IMR-90 (cell line): Measurements from ENCODE around the gene GALR1. TPM values are rescaled to one million over a fixed set of nuclear protein-coding genes. Genes with fewer than 3 reads are reported as not detected.

Source experiments
- ATAC-seq: fragments of 200-7000 bp; cut with Tn5 transposase; 2 replicates; pipeline ENCODE4 v1.9.1; 2020; ENCODE audit warnings: low read depth, mild to moderate bottlenecking, moderate library complexity
- BruUV-seq: library from RNA; stranded (reverse); fragments of 400-500 nt; replicated peaks from 2 replicates; lab custom pipeline; 2021; lab: Mats Ljungman, UMichigan
- CTCF ChIA-PET: fragments of 300-600 bp; formaldehyde crosslinking; extraction: SDS; loops from one replicate; lab custom pipeline; 2021; ENCODE audit warnings: antibody characterized with exemption; lab: Yijun Ruan, JAX
- POLR2A ChIA-PET: fragments of 300-600 bp; sonication (Branson Sonifier 250); formaldehyde crosslinking; loops from one replicate; lab custom pipeline; 2022; ENCODE audit warnings: antibody characterized with exemption; ENCODE audit not compliant: unreplicated experiment; lab: Charles Lee
- DNase-seq: peaks from one replicate; pipeline ENCODE4 v3.0.0; 2013
- H2AFZ ChIP-seq: replicated peaks from 2 replicates; pipeline ENCODE3; 2013; ENCODE audit warnings: low read length, mild to moderate bottlenecking; ENCODE audit not compliant: poor library complexity
- H2AK5ac ChIP-seq: 2 replicates; pipeline ENCODE4 v1.6.1; 2013; ENCODE audit warnings: low read depth, low read length, inconsistent platforms
- H2AK9ac ChIP-seq: replicated peaks from 2 replicates; pipeline ENCODE3; 2013; ENCODE audit warnings: mild to moderate bottlenecking, low read depth, low read length, moderate library complexity; ENCODE audit not compliant: poor library complexity
- H2BK120ac ChIP-seq: 2 replicates; pipeline ENCODE4 v1.6.1; 2013; ENCODE audit warnings: low read depth, low read length, inconsistent platforms
- H2BK15ac ChIP-seq: 3 replicates; pipeline ENCODE4 v1.6.1; 2013; ENCODE audit warnings: low read depth, low read length, inconsistent platforms
- H2BK20ac ChIP-seq: 2 replicates; pipeline ENCODE4 v1.6.1; 2013; ENCODE audit warnings: low read depth, mild to moderate bottlenecking, inconsistent platforms, low read length, moderate library complexity
- H2BK5ac ChIP-seq: 2 replicates; pipeline ENCODE4 v1.6.1; 2013; ENCODE audit warnings: mild to moderate bottlenecking, low read depth, low read length, inconsistent platforms; ENCODE audit not compliant: poor library complexity, severe bottlenecking
- H3K14ac ChIP-seq: replicated peaks from 2 replicates; pipeline ENCODE4 v1.6.1; 2013; ENCODE audit warnings: low read depth, low read length, inconsistent platforms
- H3K18ac ChIP-seq: 2 replicates; pipeline ENCODE4 v1.6.1; 2013; ENCODE audit warnings: low read depth, low read length, control low read depth
- H3K23ac ChIP-seq: 2 replicates; pipeline ENCODE4 v1.6.1; 2013; ENCODE audit warnings: low read depth, low read length, inconsistent platforms
- H3K27ac ChIP-seq: 2 replicates; pipeline ENCODE4 v1.5.1; 2013; ENCODE audit warnings: mild to moderate bottlenecking, control low read depth, low read length; ENCODE audit not compliant: insufficient read depth
- H3K27me3 ChIP-seq: 2 replicates; pipeline ENCODE4 v1.6.1; 2013; ENCODE audit warnings: low read length; ENCODE audit not compliant: control insufficient read depth, insufficient read depth
- H3K36me3 ChIP-seq: 2 replicates; pipeline ENCODE4 v1.6.1; 2013; ENCODE audit warnings: low read length, mixed read lengths; ENCODE audit not compliant: control insufficient read depth, insufficient read depth
- H3K4ac ChIP-seq: 2 replicates; pipeline ENCODE4 v1.6.1; 2013; ENCODE audit warnings: low read depth, low read length, inconsistent platforms
- H3K4me1 ChIP-seq: 2 replicates; pipeline ENCODE4 v1.6.1; 2013; ENCODE audit warnings: low read length, mixed read lengths; ENCODE audit not compliant: control insufficient read depth, insufficient read depth
- H3K4me2 ChIP-seq: 2 replicates; pipeline ENCODE4 v1.6.1; 2013; ENCODE audit warnings: low read depth, mild to moderate bottlenecking, control low read depth, low read length, moderate library complexity
- H3K4me3 ChIP-seq: 2 replicates; pipeline ENCODE4 v1.5.1; 2013; ENCODE audit warnings: low read depth, mild to moderate bottlenecking, control low read depth, low read length, moderate library complexity; ENCODE audit not compliant: insufficient read depth
- H3K56ac ChIP-seq: 2 replicates; pipeline ENCODE4 v1.6.1; 2013; ENCODE audit warnings: low read length, inconsistent platforms; ENCODE audit not compliant: insufficient read depth; ENCODE audit errors: extremely low read depth
- H3K79me1 ChIP-seq, 2 experiments: 2 replicates each; pipeline ENCODE4 v1.6.1; 2013; ENCODE audit warnings: low read length in 2 of 2, inconsistent platforms in 1 of 2, low read depth in 1 of 2
- H3K9ac ChIP-seq: 2 replicates; pipeline ENCODE4 v1.6.1; 2013; ENCODE audit warnings: low read depth, low read length, control low read depth
- H3K9me1 ChIP-seq: 2 replicates; pipeline ENCODE4 v1.6.1; 2013; ENCODE audit warnings: low read length, inconsistent platforms; ENCODE audit not compliant: insufficient read depth
- H3K9me3 ChIP-seq: 2 replicates; pipeline ENCODE4 v1.6.1; 2013; ENCODE audit warnings: low read length; ENCODE audit not compliant: control insufficient read depth, insufficient read depth
- H4K20me1 ChIP-seq: 2 replicates; pipeline ENCODE4 v1.6.1; 2013; ENCODE audit warnings: low read length, inconsistent platforms; ENCODE audit not compliant: insufficient read depth
- H4K5ac ChIP-seq: 2 replicates; pipeline ENCODE4 v1.6.1; 2013; ENCODE audit warnings: mild to moderate bottlenecking, low read depth, low read length, control low read depth
- H4K8ac ChIP-seq, 2 experiments: 2 replicates each; pipeline ENCODE4 v1.6.1; 2013; ENCODE audit warnings: low read depth in 2 of 2, low read length in 2 of 2, control low read depth in 1 of 2, inconsistent platforms in 1 of 2
- H4K91ac ChIP-seq: 2 replicates; pipeline ENCODE4 v1.6.1; 2013; ENCODE audit warnings: low read depth, low read length, inconsistent platforms; ENCODE audit not compliant: insufficient read depth
- BHLHE40 ChIP-seq: fragments of 150-350 bp; IDR thresholded peaks from 2 replicates; pipeline ENCODE4 v1.6.1; 2016; ENCODE audit warnings: mild to moderate bottlenecking, low read depth, low read length
- CEBPB ChIP-seq: IDR thresholded peaks from 2 replicates; pipeline ENCODE4 v1.6.1; 2012; ENCODE audit warnings: low read depth, low read length, improper control_type of control experiment
- CHD1 ChIP-seq: IDR thresholded peaks from 2 replicates; pipeline ENCODE4 v1.6.1; 2012; ENCODE audit warnings: low read depth, low read length, improper control_type of control experiment
- CTCF ChIP-seq: conservative IDR thresholded peaks from 2 replicates; pipeline ENCODE4 v1.5.1; 2012; ENCODE audit warnings: mild to moderate bottlenecking, low read depth, low read length, improper control_type of control experiment
- MAFK ChIP-seq: IDR thresholded peaks from 2 replicates; pipeline ENCODE4 v1.6.1; 2012; ENCODE audit warnings: low read depth, low read length, improper control_type of control experiment
- MAZ ChIP-seq: IDR thresholded peaks from 2 replicates; pipeline ENCODE4 v1.6.1; 2012; ENCODE audit warnings: low read depth, mild to moderate bottlenecking, low read length, improper control_type of control experiment, moderate library complexity, borderline replicate concordance
- MXI1 ChIP-seq: IDR thresholded peaks from 2 replicates; pipeline ENCODE4 v1.6.1; 2012; ENCODE audit warnings: low read depth, mild to moderate bottlenecking, low read length, moderate library complexity, borderline replicate concordance
- NFE2L2 ChIP-seq: fragments of 150-350 bp; IDR thresholded peaks from 2 replicates; pipeline ENCODE4 v1.6.1; 2016; ENCODE audit warnings: low read depth, mild to moderate bottlenecking, low read length
- POLR2A ChIP-seq: IDR thresholded peaks from 2 replicates; pipeline ENCODE4 v1.6.1; 2012; ENCODE audit warnings: mild to moderate bottlenecking, low read depth, low read length
- RCOR1 ChIP-seq: IDR thresholded peaks from 2 replicates; pipeline ENCODE4 v1.6.1; 2012; ENCODE audit warnings: mild to moderate bottlenecking, low read length, improper control_type of control experiment; ENCODE audit not compliant: insufficient replicate concordance
- RFX5 ChIP-seq: IDR thresholded peaks from 2 replicates; pipeline ENCODE4 v1.8.0; 2012; ENCODE audit warnings: low read depth, mild to moderate bottlenecking, low read length, moderate library complexity
- USF2 ChIP-seq: fragments of 150-350 bp; IDR thresholded peaks from 2 replicates; pipeline ENCODE4 v1.6.1; 2017; ENCODE audit warnings: mild to moderate bottlenecking, antibody characterized with exemption, low read length, low read depth
- WGBS, 2 experiments: methylation state at CpG; one replicate each; pipeline versions ENCODE4 v1.1.5 to v1.1.7; 2013; ENCODE audit warnings: missing lambda C conversion rate in 2 of 2; ENCODE audit not compliant: insufficient read length in 1 of 2; ENCODE audit errors: extremely low coverage in 2 of 2; 5-methylcytosine and 5-hydroxymethylcytosine counted together
- dilution Hi-C: fragments of 300-500 bp; cut with HindIII; formaldehyde crosslinking; loops from one replicate; pipeline ENCODE4 v1.14.3; 2018; ENCODE audit warnings: low sequenced_read_pairs; ENCODE audit not compliant: unreplicated experiment
- in situ Hi-C: fragments of 300-500 bp; cut with MboI; formaldehyde crosslinking; loops from 3 replicates; pipeline ENCODE4 v1.14.3; 2019; ENCODE audit warnings: low sequenced_read_pairs, inconsistent platforms, mixed read lengths
- intact Hi-C: fragments of 100-400 bp; cut with micrococcal nuclease; formaldehyde crosslinking; loops from 2 replicates; pipeline ENCODE4 v1.10.0; 2022
- polyA plus RNA-seq, 3 experiments: library from polyadenylated mRNA; depleted of rRNA; stranded (reverse); fragments of >200 nt; gene quantifications; 2 replicates each; pipeline ENCODE4 v1.2.3, GENCODE V29; 2012; ENCODE audit warnings: low replicate concordance in 1 of 3
- total RNA-seq: library from RNA; depleted of rRNA; stranded (reverse); fragments of >200 nt; gene quantifications from 2 replicates; pipeline ENCODE4 v1.2.3, GENCODE V29; 2012

Gene GALR1
- total and polyA plus RNA-seq, 2 of the 4 experiments (the other 2 are of a cell fraction) = not detected

- H2BK120ac ChIP-seq = no peak overlapping the region
- DNase-seq (no peak), ATAC-seq (no peak)
- H2BK15ac ChIP-seq = no peak overlapping the region
- no peak overlapping the region for H2AK9ac ChIP-seq
- no peaks in the 10 kb centered on the region for H3K79me1 ChIP-seq
- no peak overlapping the region for H3K18ac ChIP-seq
- 69% methylated on average over 1 of the region's 3 CpGs; no CpG with 5 or more reads in 1 of the 2 experiments for WGBS, 2 experiments
- no peaks in the 10 kb centered on the region for H3K27me3 ChIP-seq
- no peak overlapping the region for H3K4me2 ChIP-seq
- in situ Hi-C loops (no loop called here), dilution Hi-C loops (no loop called here), intact Hi-C loops (no loop called here)
- no peak overlapping the region for H3K23ac ChIP-seq
- no peak overlapping the region for H3K4ac ChIP-seq
- H3K4me1 ChIP-seq = no peaks in the 10 kb centered on the region
- no peak overlapping the region for H4K8ac ChIP-seq
- H4K5ac ChIP-seq = no peak overlapping the region
- H2BK20ac ChIP-seq = no peak overlapping the region
- H3K56ac ChIP-seq = no peak overlapping the region
- H3K36me3 ChIP-seq = no peaks in the 10 kb centered on the region
- no peak overlapping the region for H2AFZ ChIP-seq
- H4K20me1 ChIP-seq = no peaks in the 10 kb centered on the region
- H2AK5ac ChIP-seq = no peak overlapping the region
- H3K9me3 ChIP-seq = peaks cover 4% of the 10 kb centered on the region
- no peak overlapping the region for H3K9ac ChIP-seq
- H3K4me3 ChIP-seq = no peak overlapping the region
- H3K14ac ChIP-seq = no peak overlapping the region
- ChIA-PET POLR2A (no interaction called here), CTCF (interaction anchor here (0.6 kb wide), 1 partner anchor 68 kb away, joined by 5 read pairs; no protein-coding TSS in a partner anchor)
- H4K91ac ChIP-seq = no peak overlapping the region
- TF ChIP-seq USF2 = no peak
- TF ChIP-seq CEBPB = no peak
- TF ChIP-seq MXI1 = no peak
- no peak for TF ChIP-seq MAFK
- TF ChIP-seq CTCF = no peak
- no peak for TF ChIP-seq BHLHE40
- no peak for TF ChIP-seq RCOR1
- no peak for TF ChIP-seq POLR2A
- TF ChIP-seq CHD1 = no peak
- no peak for TF ChIP-seq RFX5
- no peak for TF ChIP-seq MAZ
- TF ChIP-seq NFE2L2 = no peak
- no TSS peak for BruUV-seq
- H2BK5ac ChIP-seq = no peak overlapping the region
- H3K9me1 ChIP-seq = no peaks in the 10 kb centered on the region
- no peak overlapping the region for H3K27ac ChIP-seq
These were observed 66.4 kb downstream of the GALR1 start for GRCh38 chr18:77316008-77316407.
